ENCODE data around the gene XPC.

GRCh38 chr3:14186854-14187458, 8.6 kb upstream of the XPC start:
- TF ChIP-seq RAD21 (IDR thresholded peaks at IDR 0.05) (no peak), REST (IDR thresholded peaks at IDR 0.05) (no peak), FOXA1 (IDR thresholded peaks at IDR 0.05) (no peak), EGR1 (IDR thresholded peaks at IDR 0.05; ENCODE audit: low read depth in 2 of 2) (no peak), MAX (IDR thresholded peaks at IDR 0.05) (no peak), ZBTB33 (IDR thresholded peaks at IDR 0.05) (no peak), CTCF (IDR thresholded peaks at IDR 0.05; ENCODE audit: low read depth, low read length, missing input control) (no peak), YY1 (IDR thresholded peaks at IDR 0.05) (no peak), ATF3 (IDR thresholded peaks at IDR 0.05) (no peak)
